HG02763 (cell line): Measurements from ENCODE around the gene OR5AN1.
"Not testable (repeated sequence)": the region's sequence is repeated elsewhere in the genome, so short reads cannot be mapped to it uniquely, and the experiment has no call there.

ENCODE experiments used
- ATAC-seq: cut with Tn5 transposase; IDR thresholded peaks from one replicate; pipeline ENCODE4 v1.9.1; 2021; ENCODE audit warnings: mild to moderate bottlenecking, moderate library complexity; ENCODE audit not compliant: unreplicated experiment

Gene OR5AN1

GRCh38 chr11:59358595-59358994 is at the start of gene OR5AN1:
Gene OR5AN1, plus strand, starts transcription at chr11:59358895. Its CDS starts 5,564 bp downstream, at chr11:59364459.
- ATAC-seq = no peak

GRCh38 chr11:59335001-59335400 is 23.7 kb upstream of the OR5AN1 start:
- no peak for ATAC-seq

GRCh38 chr11:59336176-59336575 is 22.5 kb upstream of the OR5AN1 start:
- no peak for ATAC-seq

DNA sequence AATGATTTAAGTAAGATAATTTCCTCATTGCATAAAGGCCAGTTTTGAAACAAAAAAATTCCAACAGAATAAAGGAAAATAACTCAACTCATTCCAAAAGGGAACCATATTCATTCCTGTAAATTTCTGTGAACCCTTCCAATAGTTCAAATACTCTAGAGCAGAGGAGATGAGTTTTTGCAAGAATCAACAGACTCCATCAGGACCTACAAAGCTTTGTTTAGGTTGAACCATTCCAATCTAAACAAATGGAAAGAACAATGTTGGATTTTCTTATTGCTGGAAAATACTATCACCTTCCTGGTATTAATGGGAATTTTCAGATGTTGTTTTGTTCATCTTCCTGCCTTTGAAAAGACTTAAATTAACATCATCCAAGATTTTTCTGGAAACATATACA is 21.8 kb upstream of the OR5AN1 start:
- ATAC-seq = no peak

DNA sequence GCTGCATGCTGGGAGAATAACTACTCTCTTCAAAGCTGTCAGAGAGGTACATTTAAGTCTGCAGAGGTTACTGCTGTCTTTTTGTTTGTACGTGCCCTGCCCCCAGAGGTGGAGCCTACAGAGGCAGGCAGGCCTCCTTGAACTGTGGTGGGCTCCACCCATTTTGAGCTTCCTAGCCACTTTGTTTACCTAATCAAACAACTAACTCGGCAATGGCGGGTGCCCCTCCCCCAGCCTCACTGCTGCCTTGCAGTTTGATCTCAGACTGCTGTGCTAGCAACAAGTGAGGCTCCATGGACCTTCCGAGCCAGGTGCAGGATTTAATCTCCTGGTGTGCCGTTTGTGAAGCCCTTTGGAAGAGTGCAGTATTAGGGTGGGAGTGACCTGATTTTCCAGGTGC is 9.0 kb upstream of the OR5AN1 start:
- ATAC-seq = not testable (repeated sequence)

- no peak for ATAC-seq
Observed at GRCh38 chr11:59355226-59355625, 3.5 kb upstream of the OR5AN1 start.

GRCh38 chr11:59356561-59356960 is 2.1 kb upstream of the OR5AN1 start:
- no peak for ATAC-seq

DNA sequence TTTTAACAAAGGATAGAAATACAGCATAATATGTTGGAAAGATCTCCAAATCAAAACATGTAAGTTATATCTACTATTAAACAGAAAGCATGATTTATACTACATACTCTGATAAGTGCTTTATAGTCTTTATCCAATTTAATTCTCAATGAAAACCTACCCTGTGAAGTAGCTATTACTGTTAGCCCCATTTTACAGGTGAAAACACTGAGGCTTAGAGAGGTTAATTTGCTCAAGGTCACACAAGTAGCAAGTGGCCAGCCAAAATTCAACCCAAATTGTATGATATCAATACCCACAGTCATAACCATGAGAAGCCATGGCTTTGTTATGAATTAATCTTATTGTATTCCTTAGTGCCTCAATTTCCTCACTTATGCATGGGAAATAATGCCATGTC is 675 bp upstream of the OR5AN1 start:
- ATAC-seq = no peak

DNA sequence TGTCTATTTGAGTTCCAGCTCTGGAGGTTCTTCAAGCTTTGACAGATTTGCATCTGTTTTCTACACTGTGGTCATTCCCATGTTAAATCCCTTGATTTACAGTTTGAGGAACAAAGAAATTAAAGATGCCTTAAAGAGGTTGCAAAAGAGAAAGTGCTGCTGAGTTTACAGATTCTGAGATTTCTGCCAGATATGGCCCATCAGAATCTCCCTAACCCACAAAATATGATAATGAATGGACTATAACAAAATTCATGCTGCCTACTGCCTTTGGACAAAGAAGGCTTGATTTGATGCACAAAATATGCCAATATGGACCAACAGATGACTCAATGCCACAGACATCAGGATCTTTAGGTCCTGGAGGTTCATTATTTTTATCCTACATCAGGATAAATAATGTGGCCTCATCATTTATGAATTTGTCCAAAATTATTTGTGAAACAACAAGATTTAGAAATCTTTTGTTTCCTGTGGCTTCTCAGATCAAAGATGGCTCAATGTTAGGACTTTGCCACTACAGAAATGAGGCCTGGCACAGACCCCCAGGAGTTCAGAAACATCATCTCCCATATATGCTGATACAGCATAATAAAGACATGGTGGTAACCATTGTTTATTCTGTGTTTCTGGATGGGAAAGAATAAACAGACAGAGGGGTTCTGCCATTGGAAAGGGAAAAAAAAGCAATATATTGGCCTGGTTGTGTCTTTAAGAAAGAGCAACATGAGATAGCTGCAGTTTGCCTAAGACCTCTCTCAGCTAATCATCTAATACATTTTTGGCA is 6.7 kb downstream of the OR5AN1 start:
- no peak for ATAC-seq

DNA sequence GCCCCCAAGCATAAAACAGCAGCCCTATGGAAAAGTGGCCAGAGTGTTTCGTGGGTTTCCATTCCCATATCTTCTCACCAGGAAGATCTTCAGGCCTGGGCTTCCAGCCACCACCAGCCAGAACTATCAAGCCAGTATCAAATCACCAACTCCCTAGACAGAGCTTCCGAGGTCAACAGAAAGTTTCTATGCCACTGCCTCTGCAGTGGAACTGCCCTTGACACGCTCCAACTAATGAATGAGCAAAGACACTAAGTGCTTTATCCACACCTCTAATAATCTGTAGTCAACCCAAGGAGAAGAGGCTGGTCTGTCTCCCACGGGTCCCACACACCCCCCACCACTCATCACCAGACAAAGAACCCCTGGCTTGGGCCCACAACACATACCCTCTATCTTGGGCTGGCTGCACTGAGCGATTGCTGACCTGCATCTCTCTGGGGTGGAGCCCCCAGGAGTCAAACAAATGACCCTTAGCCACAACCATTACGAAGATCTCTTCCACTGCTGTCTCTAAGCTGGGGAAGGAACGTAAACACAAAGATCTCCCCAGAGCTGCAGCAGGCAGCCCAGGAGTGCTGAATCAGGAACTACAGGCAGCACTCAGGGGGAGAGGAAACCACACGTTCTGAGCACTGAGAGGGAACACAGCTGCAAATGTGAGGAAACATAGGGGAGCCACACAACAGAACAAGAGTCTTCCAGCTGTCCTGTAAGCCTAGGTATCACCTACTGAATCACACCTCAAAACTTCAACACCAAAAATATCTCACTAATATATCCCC is 9.7 kb downstream of the OR5AN1 start:
- ATAC-seq = no peak

DNA sequence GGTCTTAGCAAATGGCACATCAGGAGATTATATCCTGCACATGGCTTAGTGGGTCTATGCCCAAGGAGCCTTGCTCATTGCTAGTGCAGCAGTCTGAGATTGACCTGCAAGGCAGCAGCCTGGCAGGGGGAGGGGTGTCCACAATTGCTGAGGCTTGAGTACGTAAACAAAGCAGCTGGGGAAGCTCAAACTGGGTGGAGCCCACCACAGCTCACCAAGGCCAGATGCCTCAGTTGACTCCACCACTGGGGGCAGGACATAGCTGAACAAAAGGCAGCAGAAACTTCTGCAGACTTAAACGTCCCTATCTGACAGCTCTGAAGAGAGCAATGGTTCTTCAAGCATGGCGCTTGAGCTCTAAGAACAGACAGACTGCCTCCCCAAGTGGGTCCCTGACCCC is 13.6 kb downstream of the OR5AN1 start:
- not testable (repeated sequence) for ATAC-seq

DNA sequence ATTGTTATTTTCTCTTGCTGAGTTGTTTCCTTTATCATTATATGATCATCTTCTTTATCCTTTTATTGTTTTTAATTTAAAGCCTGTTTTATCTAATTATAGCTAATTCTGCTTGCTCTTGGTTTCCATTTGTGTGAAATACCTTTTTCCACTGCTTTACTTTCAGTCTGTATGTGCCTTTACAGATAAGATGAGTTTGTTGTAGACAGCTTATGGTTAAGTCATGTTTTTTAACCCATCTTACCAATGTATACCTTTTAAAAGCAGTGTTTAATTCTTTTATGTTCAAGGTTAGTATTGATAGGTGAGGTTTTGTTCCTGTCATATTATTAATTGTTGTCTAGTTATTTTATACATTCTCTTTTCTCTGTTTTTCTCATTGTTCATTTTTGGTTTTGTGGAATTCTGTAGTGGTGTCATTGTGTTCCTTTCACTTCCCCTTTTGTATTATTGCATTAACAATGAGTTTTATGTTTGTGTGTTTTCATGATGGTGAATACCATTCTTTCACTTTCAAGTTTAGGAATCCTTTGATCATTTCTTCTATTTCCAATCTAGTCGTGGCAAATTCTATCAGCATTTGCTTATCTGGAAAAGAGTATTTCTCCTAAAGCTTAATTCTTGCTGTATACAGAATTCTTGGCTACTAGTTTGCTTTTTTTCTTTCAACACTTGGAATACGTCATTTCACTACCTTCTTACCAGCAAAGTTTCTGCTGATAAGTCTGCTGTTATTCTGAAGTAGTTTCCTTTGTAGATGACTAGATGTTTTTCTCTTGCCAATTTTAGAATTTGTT is 21.8 kb downstream of the OR5AN1 start:
- ATAC-seq = peak; percentile 86

GRCh38 chr11:59394186-59394585 is 35.5 kb downstream of the OR5AN1 start:
- ATAC-seq = no peak

GRCh38 chr11:59400461-59401261 is 42.0 kb downstream of the OR5AN1 start:
- no peak for ATAC-seq

DNA sequence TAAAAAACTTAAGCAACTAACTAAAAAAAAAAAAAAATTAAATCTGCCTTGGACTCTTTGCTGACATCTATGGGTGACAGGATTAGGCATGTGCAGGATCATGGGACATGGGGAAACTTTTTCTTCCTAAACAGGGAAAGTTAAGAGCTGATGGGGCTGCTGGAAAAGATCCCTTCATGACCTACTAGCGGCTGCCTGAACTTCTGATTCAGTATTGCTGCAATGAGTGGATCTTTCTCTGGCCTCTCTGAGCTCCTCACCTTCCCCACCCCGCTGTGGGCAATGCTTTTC is 42.5 kb downstream of the OR5AN1 start:
- no peak for ATAC-seq

DNA sequence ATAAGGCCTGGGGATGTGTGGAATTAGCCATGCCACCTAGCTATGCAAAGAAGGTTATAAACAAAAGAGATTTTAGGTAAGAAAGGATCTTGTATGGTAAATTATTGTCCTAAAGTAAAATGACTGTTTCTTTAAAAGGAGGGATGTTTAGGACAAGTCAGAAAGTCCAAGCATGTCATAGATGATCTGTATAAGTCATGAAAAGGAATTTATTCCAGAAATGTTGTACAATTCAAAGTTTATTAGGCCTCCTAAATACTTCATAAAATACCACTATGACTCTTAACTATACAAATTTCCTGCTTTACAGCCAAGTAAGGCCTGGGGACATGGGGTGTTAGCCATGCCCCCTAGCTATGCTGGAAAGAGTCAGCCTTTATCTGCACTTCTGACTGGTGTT is 44.9 kb downstream of the OR5AN1 start:
- ATAC-seq = no peak

- ATAC-seq = no peak
Observed at GRCh38 chr11:59413646-59414045, 55.0 kb downstream of the OR5AN1 start.

GRCh38 chr11:59415111-59415510 is 56.4 kb downstream of the OR5AN1 start:
- ATAC-seq = no peak

GRCh38 chr11:59416613-59417012 is 57.9 kb downstream of the OR5AN1 start:
- no peak for ATAC-seq

- ATAC-seq = no peak
Observed at GRCh38 chr11:59417023-59417422, 58.3 kb downstream of the OR5AN1 start.

- no peak for ATAC-seq
Observed at GRCh38 chr11:59418156-59418555, 59.5 kb downstream of the OR5AN1 start.
